ENCODE measurements around the gene NAT16.

Gene NAT16

GRCh38 chr7:101170617-101171441, 9.3 kb downstream of the NAT16 start:
- DNase-seq (ENCODE audit: low spot score): no peak

- peak; percentile 87 for DNase-seq (ENCODE audit: low spot score)
These were observed 10.1 kb downstream of the NAT16 start for GRCh38 chr7:101169838-101170551.

GRCh38 chr7:101169110-101169837, 10.8 kb downstream of the NAT16 start:
- DNase-seq (ENCODE audit: low spot score): no peak

GRCh38 chr7:101168412-101169049, 11.6 kb downstream of the NAT16 start:
- DNase-seq (ENCODE audit: low spot score): no peak

GRCh38 chr7:101167645-101168411, 12.3 kb downstream of the NAT16 start:
- no peak for DNase-seq (ENCODE audit: low spot score)

- DNase-seq (ENCODE audit: low spot score): no peak
These were observed 13.0 kb downstream of the NAT16 start for GRCh38 chr7:101166909-101167644.

GRCh38 chr7:101166648-101166908, 13.5 kb downstream of the NAT16 start:
- no peak for DNase-seq (ENCODE audit: low spot score)

- DNase-seq (ENCODE audit: low spot score): no peak
These were observed 14.0 kb downstream of the NAT16 start for GRCh38 chr7:101165958-101166647.

GRCh38 chr7:101165075-101165957, 14.8 kb downstream of the NAT16 start, which contains the start of gene VGF:
VGF (minus strand) TSS chr7:101165569; CDS start chr7:101164843, 726 bp downstream.
- peak; percentile 98 for DNase-seq (ENCODE audit: low spot score)

GRCh38 chr7:101164071-101164840, 15.8 kb downstream of the NAT16 start:
- peak; percentile 73 for DNase-seq (ENCODE audit: low spot score)

GRCh38 chr7:101163279-101164070, 16.6 kb downstream of the NAT16 start:
- DNase-seq (ENCODE audit: low spot score): no peak

GRCh38 chr7:101162551-101163278, 17.4 kb downstream of the NAT16 start:
- DNase-seq (ENCODE audit: low spot score): no peak

- DNase-seq (ENCODE audit: low spot score): no peak
These were observed 18.2 kb downstream of the NAT16 start for GRCh38 chr7:101161692-101162471.

GRCh38 chr7:101160910-101161309, 19.2 kb downstream of the NAT16 start:
- DNase-seq (ENCODE audit: low spot score): no peak

- DNase-seq (ENCODE audit: low spot score): no peak
These were observed 20.1 kb downstream of the NAT16 start for GRCh38 chr7:101159696-101160674.

All from HuH-7 (cell line).